Tibial nerve (tissue), 4 donors: ENCODE results near the gene AGPAT1.

Source experiments
- CTCF ChIP-seq, 5 experiments: fragments of 200-600 bp in 3 of 5; fragments of 450-650 bp in 2 of 5; sonication (generic) in 3 of 5; IDR thresholded peaks; one replicate each; pipeline ENCODE4 v1.5.1; 2016 to 2019; ENCODE audit warnings: antibody characterized with exemption in 5 of 5, mild to moderate bottlenecking in 3 of 5, moderate library complexity in 2 of 5
- EP300 ChIP-seq, 2 donors: sonication (generic); formaldehyde crosslinking; IDR thresholded peaks; one replicate each; pipeline ENCODE4 v1.6.1; 2017; ENCODE audit warnings: antibody characterized with exemption in 2 of 2, mild to moderate bottlenecking in 1 of 2
- POLR2A ChIP-seq, 2 donors: fragments of 450-650 bp; IDR thresholded peaks; one replicate each; pipeline ENCODE4 v1.6.1; 2017; ENCODE audit warnings: antibody characterized with exemption in 2 of 2, mild to moderate bottlenecking in 2 of 2, moderate library complexity in 2 of 2

- TF ChIP-seq POLR2A (IDR thresholded peaks at IDR 0.05) (peak; percentile 98 to 99), CTCF (IDR thresholded peaks at IDR 0.05) (peak in 1 of 5 experiments; percentile 0), EP300 (IDR thresholded peaks at IDR 0.05) (peak; percentile 75 to 98)
Observed at GRCh38 chr6:32195902-32196681, 20.2 kb upstream of the AGPAT1 start.
